HEK293 (cell line): Measurements from ENCODE around the gene SRC.
A peak's percentile ranks its signal among the peaks of the same experiment; 100 is the strongest.
"Not testable (repeated sequence)": the region's sequence is repeated elsewhere in the genome, so short reads cannot be mapped to it uniquely, and the experiment has no call there.

Experiments
- CTCF ChIA-PET: fragments of 350-600 bp; formaldehyde crosslinking; extraction: SDS; loops from one replicate; lab custom pipeline; 2021; ENCODE audit warnings: antibody characterized with exemption; lab: Yijun Ruan, JAX
- POLR2A ChIA-PET: fragments of 300-600 bp; formaldehyde crosslinking; extraction: SDS; loops from one replicate; lab custom pipeline; 2020; ENCODE audit warnings: antibody characterized with exemption, inconsistent platforms; lab: Yijun Ruan, JAX
- H3K27ac ChIP-seq: fragments of 200-500 bp; sonication (Bioruptor generic); 2 replicates; pipeline ENCODE4 v1.5.1; 2014; ENCODE audit warnings: low read depth, low read length, control low read depth, inconsistent platforms; ENCODE audit errors: extremely low read depth
- H3K36me3 ChIP-seq, 2 experiments: fragments of 200-500 bp in 1 of 2; sonication (Bioruptor generic) in 1 of 2; 1 replicate in 1 of 2; 2 replicates in 1 of 2; pipeline ENCODE4 v1.5.1; 2014 to 2017; ENCODE audit warnings: inconsistent platforms in 2 of 2, low read length in 2 of 2; ENCODE audit not compliant: control insufficient read depth in 2 of 2, insufficient read depth in 1 of 2
- H3K4me1 ChIP-seq: fragments of 200-500 bp; sonication (Bioruptor generic); 2 replicates; pipeline ENCODE4 v1.5.1; 2014; ENCODE audit warnings: mild to moderate bottlenecking, low read length, inconsistent platforms; ENCODE audit not compliant: control insufficient read depth, insufficient read depth
- H3K4me3 ChIP-seq: 2 replicates; pipeline ENCODE4 v1.5.1; 2011; ENCODE audit warnings: low read depth, mild to moderate bottlenecking, control low read depth, low read length, moderate library complexity
- H3K9me3 ChIP-seq: fragments of 200-500 bp; sonication (Bioruptor generic); 2 replicates; pipeline ENCODE4 v1.5.1; 2014; ENCODE audit warnings: low read depth, low read length, inconsistent platforms; ENCODE audit not compliant: control insufficient read depth, insufficient read depth
- EGR2 ChIP-seq: fragments of 450-650 bp; formaldehyde crosslinking; IDR thresholded peaks from 2 replicates; pipeline ENCODE4 v1.5.1; 2016; ENCODE audit warnings: low read depth, missing biosample characterization, missing genetic modification characterization
- GFI1B ChIP-seq: fragments of 450-650 bp; formaldehyde crosslinking; IDR thresholded peaks from 2 replicates; pipeline ENCODE4 v1.5.1; 2016; ENCODE audit warnings: missing biosample characterization, missing genetic modification characterization
- HOXA7 ChIP-seq: sonication (generic); formaldehyde crosslinking; IDR thresholded peaks from 2 replicates; pipeline ENCODE4 v1.8.1; 2022; ENCODE audit warnings: missing genetic modification reagents, borderline replicate concordance
- KLF1 ChIP-seq: fragments of 450-650 bp; formaldehyde crosslinking; IDR thresholded peaks from 2 replicates; pipeline ENCODE4 v1.5.1; 2016; ENCODE audit warnings: missing biosample characterization, missing genetic modification characterization
- OVOL3 ChIP-seq: fragments of 450-650 bp; formaldehyde crosslinking; IDR thresholded peaks from 2 replicates; pipeline ENCODE4 v1.5.1; 2016; ENCODE audit warnings: missing biosample characterization, missing genetic modification characterization
- YY2 ChIP-seq: fragments of 450-650 bp; formaldehyde crosslinking; IDR thresholded peaks from 2 replicates; pipeline ENCODE4 v1.5.1; 2016; ENCODE audit warnings: missing biosample characterization, missing genetic modification characterization
- ZEB2 ChIP-seq: fragments of 450-650 bp; formaldehyde crosslinking; IDR thresholded peaks from 2 replicates; pipeline ENCODE4 v1.5.1; 2016; ENCODE audit warnings: missing biosample characterization, missing genetic modification characterization
- ZFHX2 ChIP-seq: fragments of 450-650 bp; formaldehyde crosslinking; conservative IDR thresholded peaks from 2 replicates; pipeline ENCODE4 v1.5.1; 2016; ENCODE audit warnings: missing biosample characterization, missing genetic modification characterization
- ZNF121 ChIP-seq: fragments of 450-650 bp; formaldehyde crosslinking; IDR thresholded peaks from 2 replicates; pipeline ENCODE4 v1.5.1; 2016; ENCODE audit warnings: missing biosample characterization, missing genetic modification characterization
- ZNF133 ChIP-seq: fragments of 450-650 bp; formaldehyde crosslinking; IDR thresholded peaks from 2 replicates; pipeline ENCODE4 v1.5.1; 2016; ENCODE audit warnings: missing biosample characterization, missing genetic modification characterization
- ZNF18 ChIP-seq: fragments of 450-650 bp; formaldehyde crosslinking; IDR thresholded peaks from 2 replicates; pipeline ENCODE4 v1.5.1; 2016; ENCODE audit warnings: missing biosample characterization, missing genetic modification characterization
- ZNF26 ChIP-seq: fragments of 450-650 bp; formaldehyde crosslinking; IDR thresholded peaks from 2 replicates; pipeline ENCODE4 v1.5.1; 2016; ENCODE audit warnings: missing biosample characterization, missing genetic modification characterization
- ZNF391 ChIP-seq: fragments of 450-650 bp; formaldehyde crosslinking; IDR thresholded peaks from 2 replicates; pipeline ENCODE4 v1.5.1; 2016; ENCODE audit warnings: low read depth, missing biosample characterization, missing genetic modification characterization, borderline replicate concordance
- ZNF416 ChIP-seq: fragments of 450-650 bp; formaldehyde crosslinking; IDR thresholded peaks from 2 replicates; pipeline ENCODE4 v1.5.1; 2016; ENCODE audit warnings: missing biosample characterization, missing genetic modification characterization
- ZNF626 ChIP-seq: fragments of 450-650 bp; sonication (Bioruptor Pico); formaldehyde crosslinking; IDR thresholded peaks from 2 replicates; pipeline ENCODE4 v1.5.1; 2018; ENCODE audit warnings: missing biosample characterization, missing genetic modification characterization, inconsistent platforms
- ZNF677 ChIP-seq: fragments of 450-650 bp; IDR thresholded peaks from 2 replicates; pipeline ENCODE4 v1.5.0; 2018; ENCODE audit warnings: missing biosample characterization, mild to moderate bottlenecking, missing genetic modification characterization, moderate library complexity
- ZNF76 ChIP-seq: fragments of 450-650 bp; formaldehyde crosslinking; IDR thresholded peaks from 2 replicates; pipeline ENCODE4; 2016; ENCODE audit warnings: low read depth, missing biosample characterization, missing genetic modification characterization, borderline replicate concordance
- ZNF843 ChIP-seq: fragments of 450-650 bp; formaldehyde crosslinking; IDR thresholded peaks from 2 replicates; pipeline ENCODE4 v1.5.1; 2016; ENCODE audit warnings: missing biosample characterization, missing genetic modification characterization

SRC gene

GRCh38 chr20:37335642-37336368 is 10.1 kb upstream of the SRC start:
- CTCF ChIA-PET = interaction anchor here (0.6 kb wide), 1 partner anchor 567 kb away, joined by 3 read pairs; no protein-coding TSS in a partner anchor
- TF ChIP-seq HOXA7 (CRISPR knock-in tag) = no peak
- no peak for TF ChIP-seq ZNF626
- TF ChIP-seq ZEB2 (tag by site-specific recombination) = no peak
- Histone ChIP-seq H3K4me3 (no peak overlapping the region), H3K27ac (no peak overlapping the region), H3K36me3 (no peaks in the 10 kb centered on the region), H3K9me3 (no peaks in the 10 kb centered on the region), H3K4me1 (no peaks in the 10 kb centered on the region)
- POLR2A ChIA-PET = interaction anchor here (2.8 kb wide), 1 partner anchor 10 kb away, joined by 11 read pairs; the partner anchor contains the start of gene SRC

GRCh38 chr20:37336369-37337207 is 9.4 kb upstream of the SRC start:
- TF ChIP-seq ZNF26 (tag by site-specific recombination) = no peak
- no peak for TF ChIP-seq ZNF76 (tag by site-specific recombination)
- peak; percentile 51; the same call in 1 of the 2 replicates for TF ChIP-seq ZNF121
- TF ChIP-seq ZNF391 = no peak
- no peak for TF ChIP-seq EGR2 (tag by site-specific recombination)
- TF ChIP-seq ZNF677 (tag by site-specific recombination) = no peak
- TF ChIP-seq ZNF843 (tag by site-specific recombination) = no peak
- TF ChIP-seq ZFHX2 = peak; percentile 74
- no peak for TF ChIP-seq KLF1 (tag by site-specific recombination)
- TF ChIP-seq ZNF416 (tag by site-specific recombination) = no peak
- TF ChIP-seq YY2 (tag by site-specific recombination) = no peak
- Histone ChIP-seq H3K4me3 (no peak overlapping the region), H3K36me3 (no peaks in the 10 kb centered on the region), H3K27ac (no peak overlapping the region), H3K4me1 (no peaks in the 10 kb centered on the region), H3K9me3 (no peaks in the 10 kb centered on the region)
- POLR2A ChIA-PET = interaction anchor here (0.7 to 2.8 kb wide), 2 partner anchors 10 to 12 kb away, joined by 3 to 11 read pairs; partner anchors contain the start of gene SRC
- CTCF ChIA-PET = no interaction called here

GRCh38 chr20:37337208-37337991 is 8.5 kb upstream of the SRC start:
- ChIA-PET POLR2A (interaction anchor here (0.7 to 2.8 kb wide), 2 partner anchors 9 to 11 kb away, joined by 3 to 11 read pairs; partner anchors contain the start of gene SRC), CTCF (no interaction called here)
- no peaks in the 10 kb centered on the region for H3K4me1 ChIP-seq

GRCh38 chr20:37338380-37338779 is 7.6 kb upstream of the SRC start:
- H3K36me3 ChIP-seq, H3K27ac ChIP-seq, POLR2A ChIA-PET, H3K9me3 ChIP-seq, H3K4me1 ChIP-seq, H3K4me3 ChIP-seq: not testable (repeated sequence)
- CTCF ChIA-PET = interaction anchor here (0.6 kb wide), 1 partner anchor 78 kb away, joined by 4 read pairs; no protein-coding TSS in a partner anchor

More at GRCh38 chr20:37337208-37337991, 8.5 kb upstream of the SRC start:
- H3K4me3 ChIP-seq = no peak overlapping the region
- no peaks in the 10 kb centered on the region for H3K36me3 ChIP-seq
- TF ChIP-seq ZNF133 (tag by site-specific recombination) = no peak
- no peak for TF ChIP-seq ZNF18
- TF ChIP-seq GFI1B (tag by site-specific recombination) = no peak
- no peak for TF ChIP-seq OVOL3 (tag by site-specific recombination)
- no peak overlapping the region for H3K27ac ChIP-seq
- no peaks in the 10 kb centered on the region for H3K9me3 ChIP-seq
